H9 (cell line): ENCODE measurements around the gene OTOS. TPM values are rescaled to one million over a fixed set of nuclear protein-coding genes. Genes with fewer than 3 reads are reported as not detected.

Experiments
- DNase-seq: peaks from one replicate; pipeline ENCODE4 v3.0.0-alpha.2; 2017
- H2AFZ ChIP-seq: one replicate; pipeline ENCODE4 v1.6.1; 2013; ENCODE audit warnings: mild to moderate bottlenecking, low read length, control low read depth, moderate library complexity
- H2AK5ac ChIP-seq: 2 replicates; pipeline ENCODE4 v1.6.1; 2013; ENCODE audit warnings: low read length, control low read depth, mixed read lengths; ENCODE audit not compliant: insufficient read length
- H2BK120ac ChIP-seq: one replicate; pipeline ENCODE4 v1.6.1; 2013; ENCODE audit warnings: low read depth, mild to moderate bottlenecking, low read length, control low read depth, inconsistent platforms; ENCODE audit not compliant: poor library complexity, severe bottlenecking
- H2BK12ac ChIP-seq: 2 replicates; pipeline ENCODE4 v1.6.1; 2013; ENCODE audit warnings: low read length, control low read depth, mixed read lengths, low read depth; ENCODE audit not compliant: insufficient read length
- H2BK15ac ChIP-seq: 2 replicates; pipeline ENCODE4 v1.6.1; 2013; ENCODE audit warnings: low read depth, low read length, control low read depth
- H2BK20ac ChIP-seq: one replicate; pipeline ENCODE4 v1.6.1; 2013; ENCODE audit warnings: low read depth, mild to moderate bottlenecking, low read length, control low read depth, inconsistent platforms; ENCODE audit not compliant: poor library complexity, severe bottlenecking
- H2BK5ac ChIP-seq: 2 replicates; pipeline ENCODE4 v1.6.1; 2013; ENCODE audit warnings: low read length, control low read depth, mixed read lengths; ENCODE audit not compliant: insufficient read length
- H3K14ac ChIP-seq: 2 replicates; pipeline ENCODE4 v1.6.1; 2013; ENCODE audit warnings: low read length, control low read depth; ENCODE audit not compliant: insufficient read depth
- H3K18ac ChIP-seq: 2 replicates; pipeline ENCODE4 v1.6.1; 2013; ENCODE audit warnings: low read depth, mild to moderate bottlenecking, mixed read lengths, low read length, control low read depth; ENCODE audit not compliant: insufficient read length
- H3K23ac ChIP-seq: 2 replicates; pipeline ENCODE4 v1.6.1; 2013; ENCODE audit warnings: low read length, control low read depth, mixed read lengths, low read depth; ENCODE audit not compliant: insufficient read length
- H3K23me2 ChIP-seq: 2 replicates; pipeline ENCODE4 v1.6.1; 2013; ENCODE audit warnings: low read depth, mild to moderate bottlenecking, mixed read lengths, low read length, control low read depth; ENCODE audit not compliant: insufficient read length, poor library complexity, severe bottlenecking
- H3K27ac ChIP-seq: 2 replicates; pipeline ENCODE4 v1.5.1; 2013; ENCODE audit warnings: low read length, control low read depth, mixed read lengths, low read depth; ENCODE audit not compliant: insufficient read length
- H3K27me3 ChIP-seq: 2 replicates; pipeline ENCODE4 v1.6.1; 2013; ENCODE audit warnings: low read length, control low read depth, inconsistent platforms; ENCODE audit not compliant: insufficient read depth
- H3K4ac ChIP-seq: 2 replicates; pipeline ENCODE4 v1.6.1; 2013; ENCODE audit warnings: low read depth, mild to moderate bottlenecking, control low read depth, inconsistent platforms, low read length, moderate library complexity
- H3K4me1 ChIP-seq: 2 replicates; pipeline ENCODE4 v1.6.1; 2013; ENCODE audit warnings: low read length, control low read depth, inconsistent platforms; ENCODE audit not compliant: insufficient read depth
- H3K4me2 ChIP-seq: 2 replicates; pipeline ENCODE4 v1.6.1; 2013; ENCODE audit warnings: low read length, control low read depth, mixed read lengths; ENCODE audit not compliant: insufficient read length, insufficient read depth
- H3K56ac ChIP-seq: 2 replicates; pipeline ENCODE4 v1.6.1; 2013; ENCODE audit warnings: low read depth, mild to moderate bottlenecking, mixed read lengths, low read length, control low read depth; ENCODE audit not compliant: insufficient read length
- H3K79me1 ChIP-seq: 2 replicates; pipeline ENCODE4 v1.6.1; 2013; ENCODE audit warnings: low read depth, mild to moderate bottlenecking, moderate library complexity, low read length, control low read depth, inconsistent platforms; ENCODE audit not compliant: insufficient read depth, poor library complexity, severe bottlenecking
- H3K79me2 ChIP-seq: 2 replicates; pipeline ENCODE4 v1.6.1; 2013; ENCODE audit warnings: low read length, control low read depth, inconsistent platforms; ENCODE audit not compliant: insufficient read depth
- H3K9ac ChIP-seq: 2 replicates; pipeline ENCODE4 v1.6.1; 2013; ENCODE audit warnings: low read length, control low read depth, mixed read lengths; ENCODE audit not compliant: insufficient read length; ENCODE audit errors: extremely low read depth
- H3K9me3 ChIP-seq: one replicate; pipeline ENCODE4 v1.6.1; 2013; ENCODE audit warnings: low read depth, low read length, inconsistent platforms; ENCODE audit not compliant: control insufficient read depth
- H3T11ph ChIP-seq: one replicate; pipeline ENCODE4 v1.6.1; 2013; ENCODE audit warnings: mild to moderate bottlenecking, low read length, control low read depth, inconsistent platforms
- H4K20me1 ChIP-seq: one replicate; pipeline ENCODE4 v1.6.1; 2013; ENCODE audit not compliant: control insufficient read depth, insufficient read length, insufficient read depth
- H4K5ac ChIP-seq: 2 replicates; pipeline ENCODE4 v1.6.1; 2013; ENCODE audit warnings: low read depth, mild to moderate bottlenecking, mixed read lengths, low read length, control low read depth; ENCODE audit not compliant: insufficient read length
- H4K8ac ChIP-seq: replicated peaks from 2 replicates; pipeline ENCODE4 v1.6.1; 2013; ENCODE audit warnings: low read length, control low read depth, mixed read lengths, low read depth; ENCODE audit not compliant: insufficient read length
- H4K91ac ChIP-seq: 2 replicates; pipeline ENCODE4 v1.6.1; 2013; ENCODE audit warnings: low read depth, mild to moderate bottlenecking, moderate library complexity, mixed read lengths, low read length, control low read depth; ENCODE audit not compliant: insufficient read length
- H3K27ac Mint-ChIP-seq, 3 experiments: 2 replicates in 2 of 3; 3 replicates in 1 of 3; pipeline ENCODE4 v1.8.0; 2020 to 2021; ENCODE audit warnings: mixed read lengths in 3 of 3, mild to moderate bottlenecking in 1 of 3, moderate library complexity in 1 of 3
- H3K27me3 Mint-ChIP-seq: 2 replicates; pipeline ENCODE4 v1.8.0; 2021; ENCODE audit warnings: low read depth, mild to moderate bottlenecking, moderate library complexity, mixed read lengths
- H3K36me3 Mint-ChIP-seq, 3 experiments: 2 replicates in 2 of 3; 3 replicates in 1 of 3; pipeline ENCODE4 v1.8.0; 2020 to 2021; ENCODE audit warnings: low read depth in 3 of 3, mixed read lengths in 3 of 3; ENCODE audit not compliant: insufficient read depth in 1 of 3
- H3K4me1 Mint-ChIP-seq, 2 experiments: 2 replicates each; pipeline ENCODE4 v1.8.0; 2020; ENCODE audit warnings: mixed read lengths in 2 of 2
- H3K4me3 Mint-ChIP-seq, 2 experiments: 2 replicates in 1 of 2; 3 replicates in 1 of 2; pipeline ENCODE4 v1.8.0; 2020 to 2021; ENCODE audit warnings: mild to moderate bottlenecking in 2 of 2, mixed read lengths in 2 of 2, moderate library complexity in 1 of 2
- H3K9me3 Mint-ChIP-seq, 2 experiments: 2 replicates in 1 of 2; 3 replicates in 1 of 2; pipeline ENCODE4 v1.8.0; 2020; ENCODE audit warnings: mild to moderate bottlenecking in 2 of 2, mixed read lengths in 2 of 2, moderate library complexity in 1 of 2
- CTCF ChIP-seq: fragments of 200-600 bp; sonication (generic); conservative IDR thresholded peaks from 3 replicates; pipeline ENCODE4 v1.8.0; 2021; ENCODE audit warnings: antibody characterized with exemption, mild to moderate bottlenecking
- WGBS: extraction: QIAGEN DNeasy Blood & Tissue Kit; methylation state at CpG from one replicate; pipeline ENCODE4 v1.1.7; 2013; ENCODE audit warnings: missing lambda C conversion rate, low lambda C conversion rate, mixed read lengths; ENCODE audit not compliant: insufficient read length; ENCODE audit errors: extremely low coverage; 5-methylcytosine and 5-hydroxymethylcytosine counted together
- total RNA-seq: library from RNA; stranded (reverse); gene quantifications from 2 replicates; pipeline ENCODE4 v1.2.1, GENCODE V29; 2021

The OTOS gene
- total RNA-seq, 1 experiment from 2014 or later: not detected

- H3K27me3 ChIP-seq: no peaks in the 10 kb centered on the region
- H3K18ac ChIP-seq: no peak overlapping the region
- DNase-seq: no peak
- no peak overlapping the region for H4K91ac ChIP-seq
- H3K79me2 ChIP-seq: no peaks in the 10 kb centered on the region
- no peak overlapping the region for H3K56ac ChIP-seq
- no peak overlapping the region for H4K5ac ChIP-seq
- H4K8ac ChIP-seq: no peak overlapping the region
- H3K4me3 Mint-ChIP-seq: no peak overlapping the region
- no peak overlapping the region for H3K23ac ChIP-seq
- no peak overlapping the region for H3K4ac ChIP-seq
- H2BK12ac ChIP-seq: no peak overlapping the region
- no peak overlapping the region for H2BK20ac ChIP-seq
- WGBS: no CpG with 5 or more reads among the region's 10 CpGs
- no peak overlapping the region for H3T11ph ChIP-seq
- no peaks in the 10 kb centered on the region for H3K4me1 ChIP-seq
- H3K9me3 Mint-ChIP-seq: peaks cover 0 to 11% of the 10 kb centered on the region in 2 experiments; a peak in 2 of 5 replicates
- no peaks in the 10 kb centered on the region for H4K20me1 ChIP-seq
- H2AK5ac ChIP-seq: no peak overlapping the region
- H3K9ac ChIP-seq: no peak overlapping the region
- H3K36me3 Mint-ChIP-seq: no peaks in the 10 kb centered on the region
- H3K9me3 ChIP-seq: no peaks in the 10 kb centered on the region
- no peak overlapping the region for H2BK5ac ChIP-seq
- H3K14ac ChIP-seq: no peak overlapping the region
- no peak overlapping the region for H2AFZ ChIP-seq
- no peaks in the 10 kb centered on the region for H3K79me1 ChIP-seq
- TF ChIP-seq CTCF: no peak
- no peak overlapping the region; a peak in 1 of 7 replicates for H3K27ac Mint-ChIP-seq
- no peak overlapping the region for H2BK15ac ChIP-seq
- peaks cover 21% of the 10 kb centered on the region for H3K27me3 Mint-ChIP-seq
- H3K4me2 ChIP-seq: no peak overlapping the region
- no peak overlapping the region for H3K27ac ChIP-seq
- H2BK120ac ChIP-seq: no peak overlapping the region
- no peaks in the 10 kb centered on the region for H3K4me1 Mint-ChIP-seq
- H3K23me2 ChIP-seq: no peaks in the 10 kb centered on the region
Measured at GRCh38 chr2:240165034-240165433, 24.6 kb upstream of the OTOS start.
